SK-N-SH treated with all-trans-retinoic acid at 6 μM for 48 hours (cell line): ENCODE data around the gene AIRE.

ENCODE experiments used
- ARNTL ChIP-seq: fragments of 450-650 bp; formaldehyde crosslinking; IDR thresholded peaks from 2 replicates; pipeline ENCODE4 v1.5.0; 2020; ENCODE audit warnings: low read depth, mild to moderate bottlenecking, moderate library complexity, borderline replicate concordance
- ESRRG ChIP-seq: fragments of 250-450 bp; sonication (Bioruptor Pico); IDR thresholded peaks from 2 replicates; pipeline ENCODE4 v1.6.1; 2021; ENCODE audit warnings: mild to moderate bottlenecking
- ISL1 ChIP-seq: fragments of 250-450 bp; sonication (Bioruptor Pico); IDR thresholded peaks from 2 replicates; pipeline ENCODE4 v2.1.2; 2022; ENCODE audit warnings: mild to moderate bottlenecking, moderate library complexity
- OSR1 ChIP-seq: fragments of 250-450 bp; sonication (Bioruptor Pico); IDR thresholded peaks from 2 replicates; pipeline ENCODE4 v1.8.0; 2022; ENCODE audit warnings: moderate library complexity, mild to moderate bottlenecking, inconsistent platforms
- PPARA ChIP-seq: fragments of 250-450 bp; sonication (Bioruptor Pico); IDR thresholded peaks from 2 replicates; pipeline ENCODE4 v1.5.0; 2020; ENCODE audit warnings: mild to moderate bottlenecking, borderline replicate concordance
- TCF4 ChIP-seq: fragments of 250-450 bp; sonication (Bioruptor Pico); IDR thresholded peaks from 2 replicates; pipeline ENCODE4 v1.8.0; 2021; ENCODE audit warnings: mild to moderate bottlenecking, moderate library complexity, borderline replicate concordance
- ZFP3 ChIP-seq: fragments of 250-450 bp; sonication (Bioruptor Pico); IDR thresholded peaks from 2 replicates; pipeline ENCODE4 v1.5.0; 2020; ENCODE audit warnings: mild to moderate bottlenecking, moderate library complexity
- ZFP30 ChIP-seq: fragments of 450-650 bp; formaldehyde crosslinking; IDR thresholded peaks from 2 replicates; pipeline ENCODE4 v1.5.0; 2022; ENCODE audit warnings: mild to moderate bottlenecking, moderate library complexity
- ZNF70 ChIP-seq: fragments of 450-650 bp; formaldehyde crosslinking; IDR thresholded peaks from 2 replicates; pipeline ENCODE4 v1.5.0; 2020; ENCODE audit warnings: mild to moderate bottlenecking, moderate library complexity
- TF ChIP-seq, protein P1 (sequence below): fragments of 250-450 bp; sonication (Bioruptor Pico); IDR thresholded peaks from 2 replicates; pipeline ENCODE4 v1.8.0; 2021; ENCODE audit warnings: low read depth, mild to moderate bottlenecking, moderate library complexity, borderline replicate concordance
- TF ChIP-seq, protein P2 (sequence below): fragments of 250-450 bp; sonication (Bioruptor Pico); IDR thresholded peaks from 2 replicates; pipeline ENCODE4 v1.8.0; 2020; ENCODE audit warnings: mild to moderate bottlenecking, moderate library complexity, borderline replicate concordance
- TF ChIP-seq, protein P3 (sequence below): fragments of 250-450 bp; sonication (Bioruptor Pico); IDR thresholded peaks from 2 replicates; pipeline ENCODE4 v1.5.1; 2020; ENCODE audit warnings: low read depth, mild to moderate bottlenecking, moderate library complexity
- TF ChIP-seq, protein P4 (sequence below): fragments of 250-450 bp; sonication (Bioruptor Pico); IDR thresholded peaks from 2 replicates; pipeline ENCODE4 v1.5.1; 2021; ENCODE audit warnings: mild to moderate bottlenecking, moderate library complexity
- TF ChIP-seq, protein P5 (sequence below): fragments of 250-450 bp; sonication (Bioruptor Pico); IDR thresholded peaks from 2 replicates; pipeline ENCODE4 v1.5.0; 2020; ENCODE audit warnings: mild to moderate bottlenecking, moderate library complexity

DNA sequence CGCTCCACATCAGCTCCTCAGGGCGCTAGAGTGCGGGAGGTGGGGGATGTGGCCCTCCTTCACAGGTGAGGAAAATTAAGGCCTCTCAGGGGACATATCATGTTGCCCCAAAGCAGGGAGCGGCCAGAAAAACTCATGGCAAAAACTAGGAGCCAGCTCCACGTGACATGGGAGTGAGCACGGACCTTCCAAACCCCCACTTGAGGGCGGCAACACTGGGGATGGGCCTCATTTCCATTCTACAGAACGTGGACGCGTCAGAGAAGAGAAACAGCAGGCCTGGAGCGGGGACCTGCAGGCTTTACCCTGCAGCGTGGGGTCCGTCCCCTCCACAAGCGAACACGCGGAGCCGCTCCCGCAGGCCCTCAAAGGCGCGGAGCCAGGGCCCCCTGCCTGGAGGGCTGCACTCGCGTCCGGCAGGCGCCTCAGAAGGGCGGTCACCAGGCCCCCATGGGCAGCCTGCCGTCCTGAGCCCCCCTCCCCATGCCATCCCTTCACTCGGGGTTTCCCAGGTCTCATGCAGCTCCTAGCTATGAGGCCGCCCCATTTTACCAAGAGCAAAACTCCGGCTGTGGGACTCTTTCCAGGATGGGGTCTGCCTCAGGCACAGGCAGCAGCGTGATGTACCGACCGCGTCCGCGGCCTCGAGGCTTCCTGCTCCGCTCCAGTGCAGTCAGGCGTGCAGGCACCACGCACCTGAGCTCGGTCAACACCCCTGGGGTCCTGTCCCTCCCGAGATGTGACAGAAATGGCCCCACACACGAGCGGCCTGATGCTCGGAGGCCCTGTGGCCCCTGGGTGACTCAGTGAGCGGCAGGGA lies 48.0 kb downstream of the AIRE start:
- TF ChIP-seq, protein P1, sequence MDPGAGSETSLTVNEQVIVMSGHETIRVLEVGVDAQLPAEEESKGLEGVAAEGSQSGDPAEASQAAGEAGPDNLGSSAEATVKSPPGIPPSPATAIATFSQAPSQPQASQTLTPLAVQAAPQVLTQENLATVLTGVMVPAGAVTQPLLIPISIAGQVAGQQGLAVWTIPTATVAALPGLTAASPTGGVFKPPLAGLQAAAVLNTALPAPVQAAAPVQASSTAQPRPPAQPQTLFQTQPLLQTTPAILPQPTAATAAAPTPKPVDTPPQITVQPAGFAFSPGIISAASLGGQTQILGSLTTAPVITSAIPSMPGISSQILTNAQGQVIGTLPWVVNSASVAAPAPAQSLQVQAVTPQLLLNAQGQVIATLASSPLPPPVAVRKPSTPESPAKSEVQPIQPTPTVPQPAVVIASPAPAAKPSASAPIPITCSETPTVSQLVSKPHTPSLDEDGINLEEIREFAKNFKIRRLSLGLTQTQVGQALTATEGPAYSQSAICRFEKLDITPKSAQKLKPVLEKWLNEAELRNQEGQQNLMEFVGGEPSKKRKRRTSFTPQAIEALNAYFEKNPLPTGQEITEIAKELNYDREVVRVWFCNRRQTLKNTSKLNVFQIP (CRISPR knock-in tag): no peak
- no peak for TF ChIP-seq ZFP30 (CRISPR knock-in tag)
- no peak for TF ChIP-seq ZFP3
- TF ChIP-seq, protein P2, sequence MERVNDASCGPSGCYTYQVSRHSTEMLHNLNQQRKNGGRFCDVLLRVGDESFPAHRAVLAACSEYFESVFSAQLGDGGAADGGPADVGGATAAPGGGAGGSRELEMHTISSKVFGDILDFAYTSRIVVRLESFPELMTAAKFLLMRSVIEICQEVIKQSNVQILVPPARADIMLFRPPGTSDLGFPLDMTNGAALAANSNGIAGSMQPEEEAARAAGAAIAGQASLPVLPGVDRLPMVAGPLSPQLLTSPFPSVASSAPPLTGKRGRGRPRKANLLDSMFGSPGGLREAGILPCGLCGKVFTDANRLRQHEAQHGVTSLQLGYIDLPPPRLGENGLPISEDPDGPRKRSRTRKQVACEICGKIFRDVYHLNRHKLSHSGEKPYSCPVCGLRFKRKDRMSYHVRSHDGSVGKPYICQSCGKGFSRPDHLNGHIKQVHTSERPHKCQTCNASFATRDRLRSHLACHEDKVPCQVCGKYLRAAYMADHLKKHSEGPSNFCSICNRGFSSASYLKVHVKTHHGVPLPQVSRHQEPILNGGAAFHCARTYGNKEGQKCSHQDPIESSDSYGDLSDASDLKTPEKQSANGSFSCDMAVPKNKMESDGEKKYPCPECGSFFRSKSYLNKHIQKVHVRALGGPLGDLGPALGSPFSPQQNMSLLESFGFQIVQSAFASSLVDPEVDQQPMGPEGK (CRISPR knock-in tag): no peak
- TF ChIP-seq ISL1: no peak
- TF ChIP-seq, protein P3, sequence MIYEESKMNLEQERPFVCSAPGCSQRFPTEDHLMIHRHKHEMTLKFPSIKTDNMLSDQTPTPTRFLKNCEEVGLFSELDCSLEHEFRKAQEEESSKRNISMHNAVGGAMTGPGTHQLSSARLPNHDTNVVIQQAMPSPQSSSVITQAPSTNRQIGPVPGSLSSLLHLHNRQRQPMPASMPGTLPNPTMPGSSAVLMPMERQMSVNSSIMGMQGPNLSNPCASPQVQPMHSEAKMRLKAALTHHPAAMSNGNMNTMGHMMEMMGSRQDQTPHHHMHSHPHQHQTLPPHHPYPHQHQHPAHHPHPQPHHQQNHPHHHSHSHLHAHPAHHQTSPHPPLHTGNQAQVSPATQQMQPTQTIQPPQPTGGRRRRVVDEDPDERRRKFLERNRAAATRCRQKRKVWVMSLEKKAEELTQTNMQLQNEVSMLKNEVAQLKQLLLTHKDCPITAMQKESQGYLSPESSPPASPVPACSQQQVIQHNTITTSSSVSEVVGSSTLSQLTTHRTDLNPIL (CRISPR knock-in tag): no peak
- no peak for TF ChIP-seq OSR1
- no peak for TF ChIP-seq TCF4
- TF ChIP-seq, protein P4, sequence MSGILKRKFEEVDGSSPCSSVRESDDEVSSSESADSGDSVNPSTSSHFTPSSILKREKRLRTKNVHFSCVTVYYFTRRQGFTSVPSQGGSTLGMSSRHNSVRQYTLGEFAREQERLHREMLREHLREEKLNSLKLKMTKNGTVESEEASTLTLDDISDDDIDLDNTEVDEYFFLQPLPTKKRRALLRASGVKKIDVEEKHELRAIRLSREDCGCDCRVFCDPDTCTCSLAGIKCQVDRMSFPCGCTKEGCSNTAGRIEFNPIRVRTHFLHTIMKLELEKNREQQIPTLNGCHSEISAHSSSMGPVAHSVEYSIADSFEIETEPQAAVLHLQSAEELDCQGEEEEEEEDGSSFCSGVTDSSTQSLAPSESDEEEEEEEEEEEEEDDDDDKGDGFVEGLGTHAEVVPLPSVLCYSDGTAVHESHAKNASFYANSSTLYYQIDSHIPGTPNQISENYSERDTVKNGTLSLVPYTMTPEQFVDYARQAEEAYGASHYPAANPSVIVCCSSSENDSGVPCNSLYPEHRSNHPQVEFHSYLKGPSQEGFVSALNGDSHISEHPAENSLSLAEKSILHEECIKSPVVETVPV (CRISPR knock-in tag): no peak
- TF ChIP-seq PPARA (CRISPR knock-in tag): no peak
- TF ChIP-seq ZNF70 (CRISPR knock-in tag): no peak
- TF ChIP-seq, protein P5, sequence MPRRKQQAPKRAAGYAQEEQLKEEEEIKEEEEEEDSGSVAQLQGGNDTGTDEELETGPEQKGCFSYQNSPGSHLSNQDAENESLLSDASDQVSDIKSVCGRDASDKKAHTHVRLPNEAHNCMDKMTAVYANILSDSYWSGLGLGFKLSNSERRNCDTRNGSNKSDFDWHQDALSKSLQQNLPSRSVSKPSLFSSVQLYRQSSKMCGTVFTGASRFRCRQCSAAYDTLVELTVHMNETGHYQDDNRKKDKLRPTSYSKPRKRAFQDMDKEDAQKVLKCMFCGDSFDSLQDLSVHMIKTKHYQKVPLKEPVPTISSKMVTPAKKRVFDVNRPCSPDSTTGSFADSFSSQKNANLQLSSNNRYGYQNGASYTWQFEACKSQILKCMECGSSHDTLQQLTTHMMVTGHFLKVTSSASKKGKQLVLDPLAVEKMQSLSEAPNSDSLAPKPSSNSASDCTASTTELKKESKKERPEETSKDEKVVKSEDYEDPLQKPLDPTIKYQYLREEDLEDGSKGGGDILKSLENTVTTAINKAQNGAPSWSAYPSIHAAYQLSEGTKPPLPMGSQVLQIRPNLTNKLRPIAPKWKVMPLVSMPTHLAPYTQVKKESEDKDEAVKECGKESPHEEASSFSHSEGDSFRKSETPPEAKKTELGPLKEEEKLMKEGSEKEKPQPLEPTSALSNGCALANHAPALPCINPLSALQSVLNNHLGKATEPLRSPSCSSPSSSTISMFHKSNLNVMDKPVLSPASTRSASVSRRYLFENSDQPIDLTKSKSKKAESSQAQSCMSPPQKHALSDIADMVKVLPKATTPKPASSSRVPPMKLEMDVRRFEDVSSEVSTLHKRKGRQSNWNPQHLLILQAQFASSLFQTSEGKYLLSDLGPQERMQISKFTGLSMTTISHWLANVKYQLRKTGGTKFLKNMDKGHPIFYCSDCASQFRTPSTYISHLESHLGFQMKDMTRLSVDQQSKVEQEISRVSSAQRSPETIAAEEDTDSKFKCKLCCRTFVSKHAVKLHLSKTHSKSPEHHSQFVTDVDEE (CRISPR knock-in tag): no peak
- no peak for TF ChIP-seq ESRRG (CRISPR knock-in tag)
- TF ChIP-seq ARNTL (CRISPR knock-in tag): no peak
